IMR-90 (cell line): ENCODE data around the gene UAP1. TPM values are rescaled to one million over a fixed set of nuclear protein-coding genes. Genes with fewer than 3 reads are reported as not detected.
"Not testable (repeated sequence)": the region's sequence is repeated elsewhere in the genome, so short reads cannot be mapped to it uniquely, and the experiment has no call there.

Experiments
- ATAC-seq: fragments of 200-7000 bp; cut with Tn5 transposase; 2 replicates; pipeline ENCODE4 v1.9.1; 2020; ENCODE audit warnings: low read depth, mild to moderate bottlenecking, moderate library complexity
- BruUV-seq: library from RNA; stranded (reverse); fragments of 400-500 nt; replicated peaks from 2 replicates; lab custom pipeline; 2021; lab: Mats Ljungman, UMichigan
- CTCF ChIA-PET: fragments of 300-600 bp; formaldehyde crosslinking; extraction: SDS; loops from one replicate; lab custom pipeline; 2021; ENCODE audit warnings: antibody characterized with exemption; lab: Yijun Ruan, JAX
- POLR2A ChIA-PET: fragments of 300-600 bp; sonication (Branson Sonifier 250); formaldehyde crosslinking; loops from one replicate; lab custom pipeline; 2022; ENCODE audit warnings: antibody characterized with exemption; ENCODE audit not compliant: unreplicated experiment; lab: Charles Lee
- DNase-seq: peaks from one replicate; pipeline ENCODE4 v3.0.0; 2013
- H2AFZ ChIP-seq: replicated peaks from 2 replicates; pipeline ENCODE3; 2013; ENCODE audit warnings: low read length, mild to moderate bottlenecking; ENCODE audit not compliant: poor library complexity
- H2AK5ac ChIP-seq: 2 replicates; pipeline ENCODE4 v1.6.1; 2013; ENCODE audit warnings: low read depth, low read length, inconsistent platforms
- H2AK9ac ChIP-seq: replicated peaks from 2 replicates; pipeline ENCODE3; 2013; ENCODE audit warnings: mild to moderate bottlenecking, low read depth, low read length, moderate library complexity; ENCODE audit not compliant: poor library complexity
- H2BK120ac ChIP-seq: 2 replicates; pipeline ENCODE4 v1.6.1; 2013; ENCODE audit warnings: low read depth, low read length, inconsistent platforms
- H2BK15ac ChIP-seq: 3 replicates; pipeline ENCODE4 v1.6.1; 2013; ENCODE audit warnings: low read depth, low read length, inconsistent platforms
- H2BK20ac ChIP-seq: 2 replicates; pipeline ENCODE4 v1.6.1; 2013; ENCODE audit warnings: low read depth, mild to moderate bottlenecking, inconsistent platforms, low read length, moderate library complexity
- H2BK5ac ChIP-seq: 2 replicates; pipeline ENCODE4 v1.6.1; 2013; ENCODE audit warnings: mild to moderate bottlenecking, low read depth, low read length, inconsistent platforms; ENCODE audit not compliant: poor library complexity, severe bottlenecking
- H3K14ac ChIP-seq: replicated peaks from 2 replicates; pipeline ENCODE4 v1.6.1; 2013; ENCODE audit warnings: low read depth, low read length, inconsistent platforms
- H3K18ac ChIP-seq: 2 replicates; pipeline ENCODE4 v1.6.1; 2013; ENCODE audit warnings: low read depth, low read length, control low read depth
- H3K23ac ChIP-seq: 2 replicates; pipeline ENCODE4 v1.6.1; 2013; ENCODE audit warnings: low read depth, low read length, inconsistent platforms
- H3K27ac ChIP-seq: 2 replicates; pipeline ENCODE4 v1.5.1; 2013; ENCODE audit warnings: mild to moderate bottlenecking, control low read depth, low read length; ENCODE audit not compliant: insufficient read depth
- H3K27me3 ChIP-seq: 2 replicates; pipeline ENCODE4 v1.6.1; 2013; ENCODE audit warnings: low read length; ENCODE audit not compliant: control insufficient read depth, insufficient read depth
- H3K36me3 ChIP-seq: 2 replicates; pipeline ENCODE4 v1.6.1; 2013; ENCODE audit warnings: low read length, mixed read lengths; ENCODE audit not compliant: control insufficient read depth, insufficient read depth
- H3K4ac ChIP-seq: 2 replicates; pipeline ENCODE4 v1.6.1; 2013; ENCODE audit warnings: low read depth, low read length, inconsistent platforms
- H3K4me1 ChIP-seq: 2 replicates; pipeline ENCODE4 v1.6.1; 2013; ENCODE audit warnings: low read length, mixed read lengths; ENCODE audit not compliant: control insufficient read depth, insufficient read depth
- H3K4me2 ChIP-seq: 2 replicates; pipeline ENCODE4 v1.6.1; 2013; ENCODE audit warnings: low read depth, mild to moderate bottlenecking, control low read depth, low read length, moderate library complexity
- H3K4me3 ChIP-seq: 2 replicates; pipeline ENCODE4 v1.5.1; 2013; ENCODE audit warnings: low read depth, mild to moderate bottlenecking, control low read depth, low read length, moderate library complexity; ENCODE audit not compliant: insufficient read depth
- H3K56ac ChIP-seq: 2 replicates; pipeline ENCODE4 v1.6.1; 2013; ENCODE audit warnings: low read length, inconsistent platforms; ENCODE audit not compliant: insufficient read depth; ENCODE audit errors: extremely low read depth
- H3K79me1 ChIP-seq, 2 experiments: 2 replicates each; pipeline ENCODE4 v1.6.1; 2013; ENCODE audit warnings: low read length in 2 of 2, inconsistent platforms in 1 of 2, low read depth in 1 of 2
- H3K9ac ChIP-seq: 2 replicates; pipeline ENCODE4 v1.6.1; 2013; ENCODE audit warnings: low read depth, low read length, control low read depth
- H3K9me1 ChIP-seq: 2 replicates; pipeline ENCODE4 v1.6.1; 2013; ENCODE audit warnings: low read length, inconsistent platforms; ENCODE audit not compliant: insufficient read depth
- H3K9me3 ChIP-seq: 2 replicates; pipeline ENCODE4 v1.6.1; 2013; ENCODE audit warnings: low read length; ENCODE audit not compliant: control insufficient read depth, insufficient read depth
- H4K20me1 ChIP-seq: 2 replicates; pipeline ENCODE4 v1.6.1; 2013; ENCODE audit warnings: low read length, inconsistent platforms; ENCODE audit not compliant: insufficient read depth
- H4K5ac ChIP-seq: 2 replicates; pipeline ENCODE4 v1.6.1; 2013; ENCODE audit warnings: mild to moderate bottlenecking, low read depth, low read length, control low read depth
- H4K8ac ChIP-seq, 2 experiments: 2 replicates each; pipeline ENCODE4 v1.6.1; 2013; ENCODE audit warnings: low read depth in 2 of 2, low read length in 2 of 2, control low read depth in 1 of 2, inconsistent platforms in 1 of 2
- H4K91ac ChIP-seq: 2 replicates; pipeline ENCODE4 v1.6.1; 2013; ENCODE audit warnings: low read depth, low read length, inconsistent platforms; ENCODE audit not compliant: insufficient read depth
- WGBS, 2 experiments: methylation state at CpG; one replicate each; pipeline versions ENCODE4 v1.1.5 to v1.1.7; 2013; ENCODE audit warnings: missing lambda C conversion rate in 2 of 2; ENCODE audit not compliant: insufficient read length in 1 of 2; ENCODE audit errors: extremely low coverage in 2 of 2; 5-methylcytosine and 5-hydroxymethylcytosine counted together
- dilution Hi-C: fragments of 300-500 bp; cut with HindIII; formaldehyde crosslinking; loops from one replicate; pipeline ENCODE4 v1.14.3; 2018; ENCODE audit warnings: low sequenced_read_pairs; ENCODE audit not compliant: unreplicated experiment
- in situ Hi-C: fragments of 300-500 bp; cut with MboI; formaldehyde crosslinking; loops from 3 replicates; pipeline ENCODE4 v1.14.3; 2019; ENCODE audit warnings: low sequenced_read_pairs, inconsistent platforms, mixed read lengths
- intact Hi-C: fragments of 100-400 bp; cut with micrococcal nuclease; formaldehyde crosslinking; loops from 2 replicates; pipeline ENCODE4 v1.10.0; 2022
- polyA plus RNA-seq, 3 experiments: library from polyadenylated mRNA; depleted of rRNA; stranded (reverse); fragments of >200 nt; gene quantifications; 2 replicates each; pipeline ENCODE4 v1.2.3, GENCODE V29; 2012; ENCODE audit warnings: low replicate concordance in 1 of 3
- total RNA-seq: library from RNA; depleted of rRNA; stranded (reverse); fragments of >200 nt; gene quantifications from 2 replicates; pipeline ENCODE4 v1.2.3, GENCODE V29; 2012

UAP1 gene
- total and polyA plus RNA-seq, 2 of the 4 experiments (the other 2 are of a cell fraction) = 93.4 to 196 TPM

GRCh38 chr1:162571121-162571520 is 9.6 kb downstream of the UAP1 start:
- H2BK120ac ChIP-seq, H3K4ac ChIP-seq, H2BK5ac ChIP-seq, H3K27me3 ChIP-seq, POLR2A ChIA-PET, dilution Hi-C loops, H3K9me3 ChIP-seq, H2AFZ ChIP-seq, in situ Hi-C loops, H3K56ac ChIP-seq, H2AK5ac ChIP-seq, H3K27ac ChIP-seq, H2BK20ac ChIP-seq, H3K4me1 ChIP-seq, H3K4me3 ChIP-seq, H3K9ac ChIP-seq, H4K5ac ChIP-seq, DNase-seq, BruUV-seq, H3K9me1 ChIP-seq, H3K23ac ChIP-seq, H3K18ac ChIP-seq, H4K8ac ChIP-seq, intact Hi-C loops, H2BK15ac ChIP-seq, H2AK9ac ChIP-seq, H3K4me2 ChIP-seq, ATAC-seq, H3K14ac ChIP-seq, H4K91ac ChIP-seq: not testable (repeated sequence)
- CTCF ChIA-PET = interaction anchor here (1.1 kb wide), 1 partner anchor 12 kb away, joined by 5 read pairs; no protein-coding TSS in a partner anchor
- Histone ChIP-seq H4K20me1 (peaks cover 23% of the 10 kb centered on the region), H3K79me1 (peaks cover 16 to 62% of the 10 kb centered on the region in 2 experiments), H3K36me3 (peaks cover 12% of the 10 kb centered on the region)
- no CpG with 5 or more reads among the region's 7 CpGs for WGBS, 2 experiments
